ENCODE measurements around the gene CCDC167.

The CCDC167 gene

DNA sequence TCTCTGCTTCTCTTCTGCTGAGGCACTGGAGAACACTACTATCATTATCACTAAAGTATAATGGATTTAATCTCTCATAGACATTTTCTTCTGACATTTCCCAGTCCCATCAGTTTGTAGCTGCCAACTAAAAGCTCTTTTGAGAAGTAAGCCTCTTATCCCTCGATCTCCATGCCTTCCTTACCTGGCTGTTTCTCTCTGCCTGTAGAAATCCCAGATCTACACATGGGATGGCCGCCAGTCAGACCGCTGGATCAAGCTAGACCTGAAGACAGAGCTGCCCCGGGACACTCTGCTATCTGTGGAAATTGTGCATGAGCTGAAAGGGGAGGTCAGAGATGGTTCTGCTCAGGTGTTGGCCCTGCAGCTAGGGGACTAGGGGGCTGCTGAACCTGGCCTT lies 25.4 kb downstream of the CCDC167 start:
- no peak overlapping the region for H3K4me3 ChIP-seq (replicated peaks in 1 of 2; ENCODE audit: low read depth in 2 of 2, low read length in 2 of 2)
- no peak for DNase-seq (ENCODE audit: low read depth in 2 of 2)
- TF ChIP-seq CTCF (IDR thresholded peaks at IDR 0.05; ENCODE audit: low read depth, low read length) = no peak

GRCh38 chr6:37473364-37474095 lies 26.2 kb downstream of the CCDC167 start:
- no peak for TF ChIP-seq CTCF (IDR thresholded peaks at IDR 0.05; ENCODE audit: low read depth, low read length)
- peak in 1 of 2 donors; percentile 81 for DNase-seq (ENCODE audit: low read depth in 2 of 2)
- H3K4me3 ChIP-seq (replicated peaks in 1 of 2; ENCODE audit: low read depth in 2 of 2, low read length in 2 of 2) = no peak overlapping the region

GRCh38 chr6:37467718-37468117 lies 32.0 kb downstream of the CCDC167 start:
- TF ChIP-seq CTCF (IDR thresholded peaks at IDR 0.05; ENCODE audit: low read depth, low read length) = no peak
- no peak overlapping the region for H3K4me3 ChIP-seq (replicated peaks in 1 of 2; ENCODE audit: low read depth in 2 of 2, low read length in 2 of 2)
- no peak for DNase-seq (ENCODE audit: low read depth in 2 of 2)

DNA sequence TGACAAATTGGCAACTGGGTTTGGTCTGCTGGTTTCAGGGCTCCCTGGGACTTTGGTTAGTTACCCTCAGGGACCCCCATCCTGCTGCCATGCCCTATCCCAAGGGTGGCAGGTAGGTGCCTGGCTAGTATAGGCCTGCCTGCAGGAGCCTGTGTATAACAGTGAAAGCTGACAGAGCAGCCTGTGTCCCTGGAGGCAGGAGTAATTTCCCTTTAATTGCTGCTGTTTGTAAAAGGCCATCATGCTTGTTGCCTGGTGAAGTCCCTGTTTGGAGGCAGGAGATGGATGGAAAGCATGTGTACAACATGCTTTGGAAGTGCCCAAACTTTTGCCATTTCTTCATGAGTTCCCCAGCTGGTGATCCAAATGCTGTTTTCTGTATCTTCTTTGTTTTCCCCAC lies 36.6 kb downstream of the CCDC167 start:
- TF ChIP-seq CTCF (IDR thresholded peaks at IDR 0.05; ENCODE audit: low read depth, low read length) = no peak
- no peak for DNase-seq (ENCODE audit: low read depth in 2 of 2)
- no peak overlapping the region for H3K4me3 ChIP-seq (replicated peaks in 1 of 2; ENCODE audit: low read depth in 2 of 2, low read length in 2 of 2)

DNA sequence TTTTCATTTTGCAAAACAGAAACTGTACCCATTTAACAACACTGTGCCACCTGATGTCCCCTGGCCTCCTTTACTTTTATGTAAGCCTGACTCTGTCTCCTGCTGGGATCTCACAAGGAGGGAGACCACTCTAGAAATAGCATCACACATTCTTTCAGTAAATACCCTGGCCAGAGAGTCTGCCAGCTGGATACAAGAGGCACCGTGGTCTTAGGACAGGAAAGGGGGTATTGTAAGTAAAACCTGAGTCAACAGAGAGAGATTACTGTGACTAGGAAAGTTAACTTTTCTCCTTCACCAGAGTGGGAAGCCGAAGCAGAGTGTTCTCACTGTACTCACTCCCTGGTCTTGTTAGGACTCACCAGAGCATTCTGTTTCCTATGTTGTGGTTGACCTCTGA lies 38.9 kb downstream of the CCDC167 start:
- TF ChIP-seq CTCF (IDR thresholded peaks at IDR 0.05; ENCODE audit: low read depth, low read length) = no peak
- no peak overlapping the region for H3K4me3 ChIP-seq (replicated peaks in 1 of 2; ENCODE audit: low read depth in 2 of 2, low read length in 2 of 2)
- no peak for DNase-seq (ENCODE audit: low read depth in 2 of 2)

DNA sequence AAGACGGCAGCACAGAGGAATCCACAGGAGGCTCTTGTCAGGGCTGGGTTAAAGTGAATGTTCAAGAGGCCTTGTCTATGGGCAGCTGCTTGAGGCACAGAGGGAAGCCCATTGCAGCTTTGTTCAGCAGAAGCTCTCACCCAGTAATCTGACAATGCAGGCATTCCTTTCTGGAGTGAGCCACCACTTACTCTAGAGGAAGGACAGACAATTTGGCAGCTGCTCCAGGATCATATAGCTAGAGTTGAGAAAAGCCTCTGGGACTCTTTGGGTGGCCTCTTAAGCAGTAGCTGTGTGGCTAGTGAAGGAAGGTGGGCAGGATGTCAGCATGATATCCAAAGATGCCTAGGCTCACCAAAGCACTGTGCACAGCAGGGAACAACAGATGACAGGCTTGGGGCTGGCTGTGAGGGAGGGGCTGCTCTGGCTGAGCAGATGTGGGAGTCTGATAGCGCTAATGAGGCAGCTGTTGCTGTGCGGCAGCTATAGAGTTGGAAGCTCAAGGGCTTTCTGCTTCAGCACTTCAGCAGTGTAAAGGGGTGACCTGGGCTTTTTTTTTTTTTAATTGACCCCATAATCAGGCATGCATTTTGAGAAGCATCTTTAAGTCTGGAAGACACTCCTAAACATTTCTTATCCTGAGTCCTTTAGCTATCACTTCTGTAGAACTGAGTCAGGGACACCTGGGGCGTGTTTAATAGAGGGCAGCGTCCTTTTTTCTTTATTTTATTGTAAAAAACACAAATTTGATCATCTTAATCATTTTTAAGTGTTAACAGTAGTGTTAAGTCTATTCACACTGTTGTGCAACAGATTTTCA lies 39.5 kb downstream of the CCDC167 start:
- no peak for TF ChIP-seq CTCF (IDR thresholded peaks at IDR 0.05; ENCODE audit: low read depth, low read length)

More for the DNA sequence above, 39.5 kb downstream of the CCDC167 start:
- no peak overlapping the region for H3K4me3 ChIP-seq (replicated peaks in 1 of 2; ENCODE audit: low read depth in 2 of 2, low read length in 2 of 2)
- peak in 1 of 2 donors; percentile 16 for DNase-seq (ENCODE audit: low read depth in 2 of 2)

Measured in cardiac fibroblast (primary cell).